HCT116 (cell line): ENCODE results near the gene DLG2. TPM values are rescaled to one million over a fixed set of nuclear protein-coding genes. Genes with fewer than 3 reads are reported as not detected.

ENCODE experiments used
- ATAC-seq: fragments of 200-7000 bp; cut with Tn5 transposase; 2 replicates; pipeline ENCODE4 v1.9.1; 2020; ENCODE audit warnings: mild to moderate bottlenecking, moderate library complexity
- BruUV-seq: library from RNA; stranded (reverse); fragments of 400-500 nt; replicated peaks from 2 replicates; lab custom pipeline; 2021; lab: Mats Ljungman, UMichigan
- CTCF ChIA-PET: fragments of 300-600 bp; sonication (Branson Sonifier 250); formaldehyde crosslinking; loops from one replicate; lab custom pipeline; 2021; ENCODE audit warnings: antibody characterized with exemption; lab: Charles Lee
- POLR2A ChIA-PET: fragments of 300-600, 350-600 bp; sonication (Branson Sonifier 250); formaldehyde crosslinking; loops from one replicate; lab custom pipeline; 2021; ENCODE audit warnings: antibody characterized with exemption; lab: Charles Lee
- RAD21 ChIA-PET, 2 experiments: fragments of 300-600 bp; sonication (Branson Sonifier 250); formaldehyde crosslinking; loops; one replicate each; lab custom pipeline; 2023; ENCODE audit warnings: low total read pairs in 2 of 2; ENCODE audit not compliant: uncharacterized antibody in 2 of 2, unreplicated experiment in 2 of 2, low non-redundant PET in 1 of 2; lab: Charles Lee
- DNase-seq: peaks from one replicate; pipeline ENCODE4 v3.0.0-alpha.2; 2010; ENCODE audit warnings: low read depth, low spot score
- H2AFZ ChIP-seq: fragments of 200-600 bp; shearing (Covaris generic), sonication (generic); 2 replicates; pipeline ENCODE4 v1.6.1; 2017; ENCODE audit warnings: low read depth, mixed run types, mixed read lengths, antibody characterized with exemption, low read length; ENCODE audit not compliant: poor library complexity, severe bottlenecking
- H3K27ac ChIP-seq: 2 replicates; pipeline ENCODE4 v1.5.1; 2012; ENCODE audit warnings: low read depth, low read length
- H3K27me3 ChIP-seq: fragments of 200-600 bp; sonication (generic); 2 replicates; pipeline ENCODE4 v1.6.1; 2016; ENCODE audit warnings: mixed run types, low read length, mixed read lengths; ENCODE audit not compliant: insufficient read depth
- H3K36me3 ChIP-seq, 2 experiments: fragments of 200-500 bp in 1 of 2; fragments of 200-600 bp in 1 of 2; sonication (Bioruptor generic) in 1 of 2; sonication (generic) in 1 of 2; 2 replicates each; pipeline versions ENCODE4 v1.5.1 to v1.6.1; 2014 to 2016; ENCODE audit warnings: low read length in 2 of 2, inconsistent platforms in 1 of 2, mixed read lengths in 1 of 2, mixed run types in 1 of 2; ENCODE audit not compliant: insufficient read depth in 2 of 2, control insufficient read depth in 1 of 2
- H3K4me1 ChIP-seq, 2 experiments: fragments of 200-600 bp in 1 of 2; sonication (generic) in 1 of 2; 2 replicates each; pipeline versions ENCODE4 v1.5.1 to v1.6.1; 2012 to 2017; ENCODE audit warnings: low read length in 2 of 2, inconsistent platforms in 1 of 2, mild to moderate bottlenecking in 1 of 2, mixed read lengths in 1 of 2, mixed run types in 1 of 2, moderate library complexity in 1 of 2; ENCODE audit not compliant: insufficient read depth in 2 of 2, control insufficient read depth in 1 of 2
- H3K4me2 ChIP-seq: fragments of 200-600 bp; sonication (generic); 2 replicates; pipeline ENCODE4 v1.6.1; 2017; ENCODE audit warnings: mixed run types, low read length, mixed read lengths
- H3K4me3 ChIP-seq, 2 experiments: fragments of 200-600 bp in 1 of 2; sonication (generic) in 1 of 2; replicated peaks in 1 of 2; 2 replicates each; pipeline ENCODE4 v1.5.1; 2011 to 2016; ENCODE audit warnings: low read length in 2 of 2, control low read depth in 1 of 2, low read depth in 1 of 2, mild to moderate bottlenecking in 1 of 2, mixed read lengths in 1 of 2, mixed run types in 1 of 2
- H3K79me2 ChIP-seq: fragments of 200-600 bp; sonication (generic); 2 replicates; pipeline ENCODE4 v1.6.1; 2017; ENCODE audit warnings: mild to moderate bottlenecking, mixed run types, low read length, moderate library complexity, mixed read lengths; ENCODE audit not compliant: insufficient read depth
- H3K9ac ChIP-seq: fragments of 200-600 bp; sonication (generic); 2 replicates; pipeline ENCODE4 v1.6.1; 2016; ENCODE audit warnings: low read length, mixed read lengths
- H3K9me2 ChIP-seq: fragments of 200-600 bp; sonication (generic), shearing (Covaris generic); 2 replicates; pipeline ENCODE4 v1.6.1; 2017; ENCODE audit warnings: mixed run types, mild to moderate bottlenecking, moderate library complexity; ENCODE audit not compliant: insufficient read depth
- H3K9me3 ChIP-seq, 2 experiments: fragments of 200-500 bp in 1 of 2; fragments of 200-600 bp in 1 of 2; sonication (Bioruptor generic) in 1 of 2; sonication (generic) in 1 of 2; 2 replicates each; pipeline ENCODE4 v1.6.1; 2014 to 2017; ENCODE audit warnings: low read length in 2 of 2, mixed read lengths in 2 of 2, inconsistent platforms in 1 of 2, low read depth in 1 of 2, mild to moderate bottlenecking in 1 of 2, mixed run types in 1 of 2, moderate library complexity in 1 of 2; ENCODE audit not compliant: control insufficient read depth in 1 of 2, insufficient read depth in 1 of 2
- H4K20me1 ChIP-seq: fragments of 200-600 bp; sonication (generic), shearing (Covaris generic); 2 replicates; pipeline ENCODE4 v1.6.1; 2017; ENCODE audit warnings: mixed run types, mild to moderate bottlenecking, moderate library complexity; ENCODE audit not compliant: insufficient read depth
- CBX3 ChIP-seq: IDR thresholded peaks from 2 replicates; pipeline ENCODE4 v1.6.1; 2012; ENCODE audit warnings: low read depth
- CEBPB ChIP-seq: IDR thresholded peaks from 2 replicates; pipeline ENCODE4 v1.6.1; 2012; ENCODE audit warnings: low read depth
- EGR1 ChIP-seq: IDR thresholded peaks from 2 replicates; pipeline ENCODE4 v1.6.1; 2012; ENCODE audit warnings: low read depth
- ELF1 ChIP-seq: IDR thresholded peaks from 2 replicates; pipeline ENCODE4 v1.6.1; 2012; ENCODE audit warnings: low read depth, borderline replicate concordance
- EZH2 ChIP-seq: fragments of 200-600 bp; sonication (generic); IDR thresholded peaks from 2 replicates; pipeline ENCODE4 v1.6.1; 2017; ENCODE audit warnings: antibody characterized with exemption, mixed run types
- FOSL1 ChIP-seq: IDR thresholded peaks from 2 replicates; pipeline ENCODE4 v1.6.1; 2012; ENCODE audit warnings: low read depth
- JUND ChIP-seq: IDR thresholded peaks from 2 replicates; pipeline ENCODE4 v1.6.1; 2012
- POLR2A ChIP-seq: IDR thresholded peaks from 2 replicates; pipeline ENCODE4 v1.7.0; 2011; ENCODE audit warnings: borderline replicate concordance; ENCODE audit not compliant: insufficient read depth, insufficient read length; ENCODE audit errors: extremely low read depth
- POLR2AphosphoS5 ChIP-seq: IDR thresholded peaks from 2 replicates; pipeline ENCODE4 v1.6.1; 2011; ENCODE audit warnings: mild to moderate bottlenecking, low read depth, low read length, moderate library complexity
- SIN3A ChIP-seq: IDR thresholded peaks from 2 replicates; pipeline ENCODE4 v1.6.1; 2012; ENCODE audit warnings: low read depth
- SP1 ChIP-seq: IDR thresholded peaks from 2 replicates; pipeline ENCODE4 v1.6.1; 2012; ENCODE audit warnings: low read depth
- SRF ChIP-seq: IDR thresholded peaks from 2 replicates; pipeline ENCODE4 v1.6.1; 2012; ENCODE audit warnings: low read depth
- TCF7L2 ChIP-seq: IDR thresholded peaks from 2 replicates; pipeline ENCODE4 v1.7.0; 2011; ENCODE audit warnings: borderline replicate concordance, inconsistent platforms; ENCODE audit not compliant: insufficient read depth, insufficient read length; ENCODE audit errors: extremely low read depth
- YY1 ChIP-seq: IDR thresholded peaks from 2 replicates; pipeline ENCODE4 v1.6.1; 2011; ENCODE audit warnings: low read length, low read depth, moderate library complexity, mild to moderate bottlenecking; ENCODE audit not compliant: insufficient replicate concordance; ENCODE audit errors: extremely low read depth
- ZNF274 ChIP-seq: fragments of 200-500 bp; sonication (Bioruptor generic); IDR thresholded peaks from 2 replicates; pipeline ENCODE4 v1.6.1; 2014; ENCODE audit warnings: mild to moderate bottlenecking, low read depth, low read length, inconsistent platforms
- intact Hi-C: fragments of 100-400 bp; cut with micrococcal nuclease; formaldehyde crosslinking; loops from 2 replicates; pipeline ENCODE4 v1.10.0; 2022
- total RNA-seq: library from RNA; stranded (reverse); gene quantifications from one replicate; pipeline ENCODE4 v1.2.1, GENCODE V29; 2021; ENCODE audit not compliant: unreplicated experiment
- TF ChIP-seq, protein P1 (sequence below), 3 experiments: fragments of 200-600 bp in 1 of 3; sonication (generic) in 1 of 3; IDR thresholded peaks in 2 of 3; conservative IDR thresholded peaks in 1 of 3; 2 replicates each; pipeline ENCODE4 v1.5.1; 2012 to 2017; ENCODE audit warnings: low read depth in 2 of 3, low read length in 2 of 3, antibody characterized with exemption in 1 of 3, borderline replicate concordance in 1 of 3, control low read depth in 1 of 3, mild to moderate bottlenecking in 1 of 3, mixed read lengths in 1 of 3, mixed run types in 1 of 3, moderate library complexity in 1 of 3; ENCODE audit not compliant: insufficient read depth in 1 of 3
- TF ChIP-seq, protein P2 (sequence below): IDR thresholded peaks from 2 replicates; pipeline ENCODE4 v1.6.1; 2011; ENCODE audit warnings: mild to moderate bottlenecking, low read length, moderate library complexity; ENCODE audit not compliant: insufficient replicate concordance; ENCODE audit errors: extremely low read depth
- TF ChIP-seq, protein P3 (sequence below): IDR thresholded peaks from 2 replicates; pipeline ENCODE4 v1.6.1; 2012
- TF ChIP-seq, protein P4 (sequence below): IDR thresholded peaks from 2 replicates; pipeline ENCODE4 v1.6.1; 2012; ENCODE audit warnings: low read depth
- TF ChIP-seq, protein P5 (sequence below): IDR thresholded peaks from 2 replicates; pipeline ENCODE4 v1.6.1; 2012

Gene DLG2
- total RNA-seq, 1 experiment from 2014 or later: 2.4 TPM

DNA sequence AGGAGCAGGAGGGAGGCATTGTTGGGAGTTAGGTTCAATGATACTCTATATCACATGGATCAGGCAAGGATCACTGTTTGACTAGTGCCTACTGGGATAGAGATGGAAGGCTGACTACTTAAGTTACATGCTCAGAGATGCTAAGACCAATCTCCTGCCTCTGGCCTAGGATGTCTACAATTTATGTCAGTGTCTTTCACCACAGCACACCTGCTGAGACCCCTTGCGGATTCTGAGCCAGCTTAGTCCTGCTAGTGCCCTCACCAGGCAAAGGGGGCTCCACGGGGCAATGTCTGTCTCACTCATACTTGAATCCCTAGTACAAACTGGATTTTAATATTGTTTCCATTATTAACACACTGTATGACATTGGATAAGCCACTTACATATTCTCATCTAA is 732.5 kb downstream of the DLG2 start:
- POLR2A ChIA-PET: no interaction called here
- Histone ChIP-seq H3K9me3 (no peaks in the 10 kb centered on the region), H3K9me2 (no peaks in the 10 kb centered on the region), H3K79me2 (no peaks in the 10 kb centered on the region), H4K20me1 (no peaks in the 10 kb centered on the region), H3K4me3 (no peak overlapping the region), H3K9ac (no peak overlapping the region), H2AFZ (no peak overlapping the region), H3K27ac (no peak overlapping the region), H3K4me1 (no peaks in the 10 kb centered on the region), H3K4me2 (no peak overlapping the region), H3K36me3 (no peaks in the 10 kb centered on the region), H3K27me3 (no peaks in the 10 kb centered on the region)
- no peak for ATAC-seq
- no peak for TF ChIP-seq JUND
- TF ChIP-seq FOSL1: no peak
- TF ChIP-seq TCF7L2: no peak
- no peak for TF ChIP-seq YY1
- no peak for TF ChIP-seq EGR1
- no peak for TF ChIP-seq POLR2AphosphoS5
- no peak for TF ChIP-seq SIN3A
- TF ChIP-seq, protein P1, sequence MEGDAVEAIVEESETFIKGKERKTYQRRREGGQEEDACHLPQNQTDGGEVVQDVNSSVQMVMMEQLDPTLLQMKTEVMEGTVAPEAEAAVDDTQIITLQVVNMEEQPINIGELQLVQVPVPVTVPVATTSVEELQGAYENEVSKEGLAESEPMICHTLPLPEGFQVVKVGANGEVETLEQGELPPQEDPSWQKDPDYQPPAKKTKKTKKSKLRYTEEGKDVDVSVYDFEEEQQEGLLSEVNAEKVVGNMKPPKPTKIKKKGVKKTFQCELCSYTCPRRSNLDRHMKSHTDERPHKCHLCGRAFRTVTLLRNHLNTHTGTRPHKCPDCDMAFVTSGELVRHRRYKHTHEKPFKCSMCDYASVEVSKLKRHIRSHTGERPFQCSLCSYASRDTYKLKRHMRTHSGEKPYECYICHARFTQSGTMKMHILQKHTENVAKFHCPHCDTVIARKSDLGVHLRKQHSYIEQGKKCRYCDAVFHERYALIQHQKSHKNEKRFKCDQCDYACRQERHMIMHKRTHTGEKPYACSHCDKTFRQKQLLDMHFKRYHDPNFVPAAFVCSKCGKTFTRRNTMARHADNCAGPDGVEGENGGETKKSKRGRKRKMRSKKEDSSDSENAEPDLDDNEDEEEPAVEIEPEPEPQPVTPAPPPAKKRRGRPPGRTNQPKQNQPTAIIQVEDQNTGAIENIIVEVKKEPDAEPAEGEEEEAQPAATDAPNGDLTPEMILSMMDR (IDR thresholded peaks at IDR 0.05 in 2 of 3, conservative IDR thresholded peaks at IDR 0.05 in 1 of 3; ENCODE audit: borderline replicate concordance in 1 of 3, insufficient read depth in 1 of 3, low read depth in 2 of 3, low read length in 2 of 3): no peak
- no peak for TF ChIP-seq ELF1
- no peak for TF ChIP-seq EZH2
- TF ChIP-seq CBX3: no peak
- TF ChIP-seq, protein P2, sequence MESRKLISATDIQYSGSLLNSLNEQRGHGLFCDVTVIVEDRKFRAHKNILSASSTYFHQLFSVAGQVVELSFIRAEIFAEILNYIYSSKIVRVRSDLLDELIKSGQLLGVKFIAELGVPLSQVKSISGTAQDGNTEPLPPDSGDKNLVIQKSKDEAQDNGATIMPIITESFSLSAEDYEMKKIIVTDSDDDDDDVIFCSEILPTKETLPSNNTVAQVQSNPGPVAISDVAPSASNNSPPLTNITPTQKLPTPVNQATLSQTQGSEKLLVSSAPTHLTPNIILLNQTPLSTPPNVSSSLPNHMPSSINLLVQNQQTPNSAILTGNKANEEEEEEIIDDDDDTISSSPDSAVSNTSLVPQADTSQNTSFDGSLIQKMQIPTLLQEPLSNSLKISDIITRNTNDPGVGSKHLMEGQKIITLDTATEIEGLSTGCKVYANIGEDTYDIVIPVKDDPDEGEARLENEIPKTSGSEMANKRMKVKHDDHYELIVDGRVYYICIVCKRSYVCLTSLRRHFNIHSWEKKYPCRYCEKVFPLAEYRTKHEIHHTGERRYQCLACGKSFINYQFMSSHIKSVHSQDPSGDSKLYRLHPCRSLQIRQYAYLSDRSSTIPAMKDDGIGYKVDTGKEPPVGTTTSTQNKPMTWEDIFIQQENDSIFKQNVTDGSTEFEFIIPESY: no peak
- TF ChIP-seq SP1: no peak
- TF ChIP-seq, protein P3, sequence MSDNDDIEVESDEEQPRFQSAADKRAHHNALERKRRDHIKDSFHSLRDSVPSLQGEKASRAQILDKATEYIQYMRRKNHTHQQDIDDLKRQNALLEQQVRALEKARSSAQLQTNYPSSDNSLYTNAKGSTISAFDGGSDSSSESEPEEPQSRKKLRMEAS: no peak
- TF ChIP-seq, protein P4, sequence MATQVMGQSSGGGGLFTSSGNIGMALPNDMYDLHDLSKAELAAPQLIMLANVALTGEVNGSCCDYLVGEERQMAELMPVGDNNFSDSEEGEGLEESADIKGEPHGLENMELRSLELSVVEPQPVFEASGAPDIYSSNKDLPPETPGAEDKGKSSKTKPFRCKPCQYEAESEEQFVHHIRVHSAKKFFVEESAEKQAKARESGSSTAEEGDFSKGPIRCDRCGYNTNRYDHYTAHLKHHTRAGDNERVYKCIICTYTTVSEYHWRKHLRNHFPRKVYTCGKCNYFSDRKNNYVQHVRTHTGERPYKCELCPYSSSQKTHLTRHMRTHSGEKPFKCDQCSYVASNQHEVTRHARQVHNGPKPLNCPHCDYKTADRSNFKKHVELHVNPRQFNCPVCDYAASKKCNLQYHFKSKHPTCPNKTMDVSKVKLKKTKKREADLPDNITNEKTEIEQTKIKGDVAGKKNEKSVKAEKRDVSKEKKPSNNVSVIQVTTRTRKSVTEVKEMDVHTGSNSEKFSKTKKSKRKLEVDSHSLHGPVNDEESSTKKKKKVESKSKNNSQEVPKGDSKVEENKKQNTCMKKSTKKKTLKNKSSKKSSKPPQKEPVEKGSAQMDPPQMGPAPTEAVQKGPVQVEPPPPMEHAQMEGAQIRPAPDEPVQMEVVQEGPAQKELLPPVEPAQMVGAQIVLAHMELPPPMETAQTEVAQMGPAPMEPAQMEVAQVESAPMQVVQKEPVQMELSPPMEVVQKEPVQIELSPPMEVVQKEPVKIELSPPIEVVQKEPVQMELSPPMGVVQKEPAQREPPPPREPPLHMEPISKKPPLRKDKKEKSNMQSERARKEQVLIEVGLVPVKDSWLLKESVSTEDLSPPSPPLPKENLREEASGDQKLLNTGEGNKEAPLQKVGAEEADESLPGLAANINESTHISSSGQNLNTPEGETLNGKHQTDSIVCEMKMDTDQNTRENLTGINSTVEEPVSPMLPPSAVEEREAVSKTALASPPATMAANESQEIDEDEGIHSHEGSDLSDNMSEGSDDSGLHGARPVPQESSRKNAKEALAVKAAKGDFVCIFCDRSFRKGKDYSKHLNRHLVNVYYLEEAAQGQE: no peak
- TF ChIP-seq ZNF274: no peak
- TF ChIP-seq, protein P5, sequence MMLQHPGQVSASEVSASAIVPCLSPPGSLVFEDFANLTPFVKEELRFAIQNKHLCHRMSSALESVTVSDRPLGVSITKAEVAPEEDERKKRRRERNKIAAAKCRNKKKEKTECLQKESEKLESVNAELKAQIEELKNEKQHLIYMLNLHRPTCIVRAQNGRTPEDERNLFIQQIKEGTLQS: no peak
- no peak for TF ChIP-seq CEBPB
- TF ChIP-seq SRF: no peak
- no peak for TF ChIP-seq POLR2A
- RAD21 ChIA-PET: no interaction called here
- intact Hi-C loops: no loop called here
- no TSS peak for BruUV-seq
- no peak for DNase-seq
- CTCF ChIA-PET: no interaction called here
